Right atrium auricular region (tissue), 2 donors: ENCODE data around the gene ODF4. TPM values are rescaled to one million over a fixed set of nuclear protein-coding genes. Genes with fewer than 3 reads are reported as not detected.
"Not testable (repeated sequence)": the region's sequence is repeated elsewhere in the genome, so short reads cannot be mapped to it uniquely, and the experiment has no call there.

Source experiments
- DNase-seq: peaks from one replicate; pipeline ENCODE4 v3.0.0-alpha.2; 2019; ENCODE audit warnings: low spot score
- H3K27ac ChIP-seq, 2 donors: fragments of 200-600 bp; sonication (generic); 1 replicate in 1 of 2; 2 replicates in 1 of 2; pipeline ENCODE4 v1.5.1; 2016 to 2019
- H3K27me3 ChIP-seq, 2 donors: fragments of 200-600 bp; sonication (generic); one replicate each; pipeline versions ENCODE4 v1.5.1 to v1.6.0; 2017 to 2019
- H3K36me3 ChIP-seq: fragments of 200-600 bp; sonication (generic); one replicate; pipeline ENCODE4 v1.5.1; 2016
- H3K4me1 ChIP-seq, 2 donors: fragments of 200-600 bp; sonication (generic); one replicate each; pipeline versions ENCODE4 v1.5.1 to v1.6.0; 2017 to 2019
- H3K4me3 ChIP-seq, 2 donors: fragments of 200-600 bp; sonication (generic); 1 replicate in 1 of 2; 2 replicates in 1 of 2; pipeline ENCODE4 v1.5.1; 2017 to 2019; ENCODE audit warnings: mild to moderate bottlenecking in 1 of 2, moderate library complexity in 1 of 2
- H3K9me3 ChIP-seq, 2 donors: fragments of 200-600 bp; sonication (generic); one replicate each; pipeline ENCODE4 v1.5.1; 2019
- total RNA-seq, 2 donors: library from RNA; depleted of rRNA; stranded (reverse); fragments of >200 nt; gene quantifications; one replicate each; pipeline ENCODE4 v1.1.0, GENCODE V29; 2016
- TF ChIP-seq, protein P1 (sequence below), 2 donors: fragments of 200-600 bp; sonication (generic); IDR thresholded peaks; one replicate each; pipeline ENCODE4 v1.5.1; 2019; ENCODE audit warnings: antibody characterized with exemption in 2 of 2

ODF4 gene
- total RNA-seq, 2 donors from 2014 or later, result not detected

GRCh38 chr17:8341456-8341855, 1.8 kb downstream of the ODF4 start:
- no peaks in the 10 kb centered on the region for H3K9me3 ChIP-seq
- H3K4me1 ChIP-seq, result peaks cover 0 to 9% of the 10 kb centered on the region in 2 donors
- H3K36me3 ChIP-seq, result no peaks in the 10 kb centered on the region
- H3K4me3 ChIP-seq, result no peak overlapping the region
- H3K27me3 ChIP-seq, result no peaks in the 10 kb centered on the region
- TF ChIP-seq, protein P1, sequence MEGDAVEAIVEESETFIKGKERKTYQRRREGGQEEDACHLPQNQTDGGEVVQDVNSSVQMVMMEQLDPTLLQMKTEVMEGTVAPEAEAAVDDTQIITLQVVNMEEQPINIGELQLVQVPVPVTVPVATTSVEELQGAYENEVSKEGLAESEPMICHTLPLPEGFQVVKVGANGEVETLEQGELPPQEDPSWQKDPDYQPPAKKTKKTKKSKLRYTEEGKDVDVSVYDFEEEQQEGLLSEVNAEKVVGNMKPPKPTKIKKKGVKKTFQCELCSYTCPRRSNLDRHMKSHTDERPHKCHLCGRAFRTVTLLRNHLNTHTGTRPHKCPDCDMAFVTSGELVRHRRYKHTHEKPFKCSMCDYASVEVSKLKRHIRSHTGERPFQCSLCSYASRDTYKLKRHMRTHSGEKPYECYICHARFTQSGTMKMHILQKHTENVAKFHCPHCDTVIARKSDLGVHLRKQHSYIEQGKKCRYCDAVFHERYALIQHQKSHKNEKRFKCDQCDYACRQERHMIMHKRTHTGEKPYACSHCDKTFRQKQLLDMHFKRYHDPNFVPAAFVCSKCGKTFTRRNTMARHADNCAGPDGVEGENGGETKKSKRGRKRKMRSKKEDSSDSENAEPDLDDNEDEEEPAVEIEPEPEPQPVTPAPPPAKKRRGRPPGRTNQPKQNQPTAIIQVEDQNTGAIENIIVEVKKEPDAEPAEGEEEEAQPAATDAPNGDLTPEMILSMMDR (IDR thresholded peaks at IDR 0.05), result no peak
- no peak for DNase-seq
- no peak overlapping the region for H3K27ac ChIP-seq

- DNase-seq, result no peak
- H3K4me1 ChIP-seq, result no peaks in the 10 kb centered on the region
- H3K36me3 ChIP-seq, result no peaks in the 10 kb centered on the region
- no peaks in the 10 kb centered on the region for H3K9me3 ChIP-seq
- H3K27ac ChIP-seq, result no peak overlapping the region
- no peak overlapping the region for H3K4me3 ChIP-seq
- no peaks in the 10 kb centered on the region for H3K27me3 ChIP-seq
- TF ChIP-seq, protein P1 (IDR thresholded peaks at IDR 0.05), result no peak
Observed at GRCh38 chr17:8345052-8345690, 5.5 kb downstream of the ODF4 start.

- H3K4me1 ChIP-seq, result no peaks in the 10 kb centered on the region
- no peak for DNase-seq
- TF ChIP-seq, protein P1 (IDR thresholded peaks at IDR 0.05), result no peak
- H3K36me3 ChIP-seq, result no peaks in the 10 kb centered on the region
- H3K27me3 ChIP-seq, result no peaks in the 10 kb centered on the region
- no peak overlapping the region for H3K4me3 ChIP-seq
- H3K9me3 ChIP-seq, result no peaks in the 10 kb centered on the region
- H3K27ac ChIP-seq, result no peak overlapping the region
Observed at GRCh38 chr17:8345951-8346665, 6.5 kb downstream of the ODF4 start.

DNA sequence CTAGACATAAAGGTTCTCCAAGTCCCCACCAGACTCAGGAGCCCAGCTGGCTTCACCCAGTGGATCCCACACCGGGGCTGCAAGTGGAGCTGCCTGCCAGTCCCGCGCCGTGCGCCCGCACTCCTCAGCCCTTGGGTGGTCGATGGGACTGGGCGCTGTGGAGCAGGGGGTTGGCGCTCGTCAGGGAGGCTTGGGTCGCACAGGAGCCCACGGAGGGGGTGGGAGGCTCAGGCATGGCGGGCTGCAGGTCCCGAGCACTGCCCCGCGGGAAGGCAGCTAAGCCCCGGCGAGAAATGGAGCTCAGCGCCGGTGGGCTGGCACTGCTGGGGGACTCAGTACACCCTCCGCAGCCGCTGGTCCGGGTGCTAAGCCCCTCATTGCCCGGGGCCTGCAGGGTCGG, 7.4 kb downstream of the ODF4 start:
- not testable (repeated sequence) for H3K4me3 ChIP-seq, H3K36me3 ChIP-seq, H3K27me3 ChIP-seq, H3K27ac ChIP-seq, H3K9me3 ChIP-seq, DNase-seq, H3K4me1 ChIP-seq

DNA sequence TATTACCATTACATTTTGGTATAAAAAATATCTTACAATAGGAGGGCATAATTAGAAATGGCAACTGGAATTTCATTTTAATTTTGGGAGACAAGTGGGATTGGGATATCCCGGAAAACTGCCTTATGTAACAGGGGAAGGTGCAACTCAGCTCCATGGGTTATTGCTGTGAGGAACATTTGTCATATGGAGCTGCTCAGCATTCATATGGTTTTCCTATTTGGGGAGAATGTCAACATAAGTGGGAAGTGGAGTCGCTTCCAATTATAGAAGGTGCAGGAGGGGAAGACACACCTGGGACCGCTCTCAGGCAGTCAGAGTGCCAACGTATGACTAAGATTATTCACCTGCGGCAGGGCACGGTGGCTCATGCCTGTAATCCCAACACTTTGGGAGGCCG, 10.7 kb downstream of the ODF4 start:
- no peak for DNase-seq
- TF ChIP-seq, protein P1 (IDR thresholded peaks at IDR 0.05), result no peak
- Histone ChIP-seq H3K4me1 (no peaks in the 10 kb centered on the region), H3K9me3 (no peaks in the 10 kb centered on the region), H3K4me3 (no peak overlapping the region), H3K36me3 (no peaks in the 10 kb centered on the region), H3K27ac (no peak overlapping the region), H3K27me3 (no peaks in the 10 kb centered on the region)

- no peaks in the 10 kb centered on the region for H3K9me3 ChIP-seq
- DNase-seq, result no peak
- H3K27ac ChIP-seq, result no peak overlapping the region
- no peaks in the 10 kb centered on the region for H3K36me3 ChIP-seq
- H3K4me1 ChIP-seq, result no peaks in the 10 kb centered on the region
- H3K4me3 ChIP-seq, result no peak overlapping the region
- no peaks in the 10 kb centered on the region for H3K27me3 ChIP-seq
- TF ChIP-seq, protein P1 (IDR thresholded peaks at IDR 0.05), result no peak
Observed at GRCh38 chr17:8353736-8354135, 14.1 kb downstream of the ODF4 start.
